GM12878 (cell line): ENCODE results near the gene CD3G. TPM values are rescaled to one million over a fixed set of nuclear protein-coding genes. Genes with fewer than 3 reads are reported as not detected.
"Not testable (repeated sequence)": the region's sequence is repeated elsewhere in the genome, so short reads cannot be mapped to it uniquely, and the experiment has no call there.

Source experiments
- ATAC-seq: fragments of 200-7000 bp; cut with Tn5 transposase; 3 replicates; pipeline ENCODE4 v1.9.1; 2020; ENCODE audit warnings: mild to moderate bottlenecking, moderate library complexity
- BruUV-seq: library from RNA; stranded (reverse); fragments of 400-500 nt; replicated peaks from 2 replicates; lab custom pipeline; 2021; lab: Mats Ljungman, UMichigan
- CTCF ChIA-PET: fragments of 300-600 bp; sonication (Branson Sonifier 250); formaldehyde crosslinking; extraction: SDS; loops from one replicate; lab custom pipeline; 2021; ENCODE audit warnings: inconsistent platforms; lab: Yijun Ruan, JAX
- POLR2A ChIA-PET: fragments of 350-600 bp; formaldehyde crosslinking; extraction: SDS; loops from one replicate; lab custom pipeline; 2021; ENCODE audit warnings: inconsistent platforms; lab: Charles Lee
- RAD21 ChIA-PET: fragments of 300-600 bp; sonication (Branson Sonifier 250); formaldehyde crosslinking; loops from one replicate; lab custom pipeline; 2023; ENCODE audit warnings: antibody characterized with exemption; ENCODE audit not compliant: unreplicated experiment; lab: Charles Lee
- SMC1A ChIA-PET: fragments of 300-600 bp; sonication (Branson Sonifier 250); formaldehyde crosslinking; loops from one replicate; lab custom pipeline; 2023; ENCODE audit not compliant: unreplicated experiment, uncharacterized antibody; lab: Charles Lee
- DNase-seq: peaks from one replicate; pipeline ENCODE4 v3.0.0-alpha.2; 2011; ENCODE audit warnings: low read depth, low spot score
- FAIRE-seq: peaks from 3 replicates; lab custom pipeline; 2011; peaks lifted over from hg19 to GRCh38; lab: Jason Lieb, UNC
- H2AFZ ChIP-seq: 2 replicates; pipeline ENCODE4 v1.6.0; 2011; ENCODE audit warnings: low read depth, low read length, control low read depth; ENCODE audit not compliant: control insufficient read depth
- H3K27ac ChIP-seq: 2 replicates; pipeline ENCODE4 v1.5.1; 2011; ENCODE audit warnings: control low read depth; ENCODE audit not compliant: control insufficient read depth, insufficient read depth
- H3K27me3 ChIP-seq, 2 experiments: replicated peaks in 1 of 2; 2 replicates each; pipeline versions ENCODE4 v1.6.0 to v1.6.1; 2011; ENCODE audit warnings: low read length in 1 of 2; ENCODE audit not compliant: control insufficient read depth in 2 of 2, insufficient read depth in 2 of 2
- H3K36me3 ChIP-seq, 2 experiments: 2 replicates each; pipeline ENCODE4 v1.5.1; 2011; ENCODE audit warnings: low read length in 1 of 2; ENCODE audit not compliant: control insufficient read depth in 2 of 2, insufficient read depth in 2 of 2
- H3K4me1 ChIP-seq: 2 replicates; pipeline ENCODE4 v1.6.1; 2011; ENCODE audit warnings: mild to moderate bottlenecking, low read length, moderate library complexity, mixed read lengths; ENCODE audit not compliant: control insufficient read depth, insufficient read depth
- H3K4me2 ChIP-seq: 2 replicates; pipeline ENCODE4 v1.6.0; 2011; ENCODE audit warnings: control low read depth; ENCODE audit not compliant: control insufficient read depth, insufficient read depth
- H3K4me3 ChIP-seq: fragments of 200-600 bp; sonication (generic); 2 replicates; pipeline ENCODE4 v1.5.1; 2016
- H3K79me2 ChIP-seq: 2 replicates; pipeline ENCODE4 v1.6.0; 2011; ENCODE audit warnings: low read length; ENCODE audit not compliant: control insufficient read depth, insufficient read depth
- H3K9ac ChIP-seq: 2 replicates; pipeline ENCODE4 v1.8.0; 2011; ENCODE audit warnings: low read length, control low read depth, mixed read lengths; ENCODE audit not compliant: control insufficient read depth, insufficient read depth
- H3K9me3 ChIP-seq: replicated peaks from 3 replicates; pipeline ENCODE4 v1.5.1; 2011; ENCODE audit warnings: mild to moderate bottlenecking, low read length; ENCODE audit not compliant: control insufficient read depth, insufficient read depth
- H4K20me1 ChIP-seq: 2 replicates; pipeline ENCODE4 v1.6.0; 2011; ENCODE audit not compliant: control insufficient read depth, insufficient read depth
- BCL11A ChIP-seq: IDR thresholded peaks from 2 replicates; pipeline ENCODE4 v1.6.1; 2011; ENCODE audit warnings: low read depth, low read length
- HDGF ChIP-seq: fragments of 450-650 bp; IDR thresholded peaks from 2 replicates; pipeline ENCODE4 v1.6.1; 2016; ENCODE audit warnings: antibody characterized with exemption
- MYB ChIP-seq: fragments of 150-350 bp; IDR thresholded peaks from 2 replicates; pipeline ENCODE4 v1.6.1; 2014; ENCODE audit warnings: mild to moderate bottlenecking, low read depth, low read length, borderline replicate concordance
- POLR2AphosphoS5 ChIP-seq: IDR thresholded peaks from 2 replicates; pipeline ENCODE4 v1.6.1; 2011; ENCODE audit warnings: mild to moderate bottlenecking, low read length, inconsistent platforms
- REST ChIP-seq: IDR thresholded peaks from 2 replicates; pipeline ENCODE4 v1.6.1; 2012; ENCODE audit warnings: mild to moderate bottlenecking, low read depth, low read length
- SREBF1 ChIP-seq: IDR thresholded peaks from 2 replicates; pipeline ENCODE4 v1.6.1; 2012; ENCODE audit warnings: mild to moderate bottlenecking, low read length
- WGBS: methylation state at CpG from one replicate; pipeline ENCODE4 v1.1.6; 2016; ENCODE audit warnings: low lambda C conversion rate; ENCODE audit not compliant: insufficient replicate concordance, insufficient coverage; ENCODE audit errors: missing lambda C conversion rate; 5-methylcytosine and 5-hydroxymethylcytosine counted together
- in situ Hi-C: fragments of 300-500 bp; cut with MboI; formaldehyde crosslinking; loops from 9 replicates; pipeline ENCODE4 v1.14.3; 2018; ENCODE audit warnings: mixed read lengths
- intact Hi-C: fragments of 100-400 bp; cut with micrococcal nuclease; formaldehyde crosslinking; loops from one replicate; pipeline ENCODE4 v1.14.2; 2022; ENCODE audit not compliant: unreplicated experiment
- polyA plus RNA-seq, 11 experiments: library from polyadenylated mRNA; depleted of rRNA in 4 of 11; unstranded in 6 of 11; stranded (reverse) in 5 of 11; fragments of >200 nt; fragmentation: Nextera tagmentation in 4 of 11; fragmentation: Illumina TruSeq in 1 of 11; extraction: Ambion mirVana in 4 of 11; extraction: Trizol in 1 of 11; gene quantifications; 1 replicate in 1 of 11; 2 replicates in 10 of 11; pipeline versions ENCODE4 v1.2.1 to v1.2.3, GENCODE V29; 2011 to 2016; ENCODE audit warnings: inconsistent platforms in 2 of 11, missing spikeins in 2 of 11, low read depth in 1 of 11
- total RNA-seq, 4 experiments: library from RNA; depleted of rRNA in 3 of 4; stranded (reverse); fragments of >200 nt in 3 of 4; fragmentation: Illumina TruSeq in 1 of 4; extraction: Trizol in 1 of 4; gene quantifications; 2 replicates each; pipeline versions ENCODE4 v1.2.1 to v1.2.3, GENCODE V29; 2013 to 2021
- TF ChIP-seq, protein P1 (sequence below): fragments of 450-650 bp; formaldehyde crosslinking; IDR thresholded peaks from 2 replicates; pipeline ENCODE4 v1.5.0; 2022; ENCODE audit warnings: mild to moderate bottlenecking, missing genetic modification characterization
- TF ChIP-seq, protein P2 (sequence below), 3 experiments: IDR thresholded peaks in 2 of 3; conservative IDR thresholded peaks in 1 of 3; 2 replicates each; pipeline ENCODE4 v1.5.1; 2011; ENCODE audit warnings: low read depth in 3 of 3, low read length in 3 of 3, mild to moderate bottlenecking in 3 of 3, control low read depth in 2 of 3, moderate library complexity in 2 of 3, inconsistent platforms in 1 of 3, mixed read lengths in 1 of 3; ENCODE audit not compliant: control insufficient read depth in 2 of 3, insufficient read depth in 1 of 3; ENCODE audit errors: extremely low read depth in 1 of 3
- TF ChIP-seq, protein P3 (sequence below): fragments of 450-650 bp; IDR thresholded peaks from 2 replicates; pipeline ENCODE4 v1.6.1; 2018; ENCODE audit warnings: borderline replicate concordance, mild to moderate bottlenecking; ENCODE audit not compliant: partially characterized antibody

Gene CD3G
- total and polyA plus RNA-seq, 10 of the 15 experiments (the other 5 are each of a cell fraction or from before 2014, with no cell fraction given): 0.10 to 0.16 (median 0.13) TPM; not detected in 7

GRCh38 chr11:118306556-118306955 is 37.6 kb upstream of the CD3G start (continued):
- TF ChIP-seq, protein P1, sequence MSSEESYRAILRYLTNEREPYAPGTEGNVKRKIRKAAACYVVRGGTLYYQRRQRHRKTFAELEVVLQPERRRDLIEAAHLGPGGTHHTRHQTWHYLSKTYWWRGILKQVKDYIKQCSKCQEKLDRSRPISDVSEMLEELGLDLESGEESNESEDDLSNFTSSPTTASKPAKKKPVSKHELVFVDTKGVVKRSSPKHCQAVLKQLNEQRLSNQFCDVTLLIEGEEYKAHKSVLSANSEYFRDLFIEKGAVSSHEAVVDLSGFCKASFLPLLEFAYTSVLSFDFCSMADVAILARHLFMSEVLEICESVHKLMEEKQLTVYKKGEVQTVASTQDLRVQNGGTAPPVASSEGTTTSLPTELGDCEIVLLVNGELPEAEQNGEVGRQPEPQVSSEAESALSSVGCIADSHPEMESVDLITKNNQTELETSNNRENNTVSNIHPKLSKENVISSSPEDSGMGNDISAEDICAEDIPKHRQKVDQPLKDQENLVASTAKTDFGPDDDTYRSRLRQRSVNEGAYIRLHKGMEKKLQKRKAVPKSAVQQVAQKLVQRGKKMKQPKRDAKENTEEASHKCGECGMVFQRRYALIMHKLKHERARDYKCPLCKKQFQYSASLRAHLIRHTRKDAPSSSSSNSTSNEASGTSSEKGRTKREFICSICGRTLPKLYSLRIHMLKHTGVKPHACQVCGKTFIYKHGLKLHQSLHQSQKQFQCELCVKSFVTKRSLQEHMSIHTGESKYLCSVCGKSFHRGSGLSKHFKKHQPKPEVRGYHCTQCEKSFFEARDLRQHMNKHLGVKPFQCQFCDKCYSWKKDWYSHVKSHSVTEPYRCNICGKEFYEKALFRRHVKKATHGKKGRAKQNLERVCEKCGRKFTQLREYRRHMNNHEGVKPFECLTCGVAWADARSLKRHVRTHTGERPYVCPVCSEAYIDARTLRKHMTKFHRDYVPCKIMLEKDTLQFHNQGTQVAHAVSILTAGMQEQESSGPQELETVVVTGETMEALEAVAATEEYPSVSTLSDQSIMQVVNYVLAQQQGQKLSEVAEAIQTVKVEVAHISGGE (CRISPR knock-in tag): no peak
- TF ChIP-seq POLR2AphosphoS5 (no peak), REST (no peak), BCL11A (no peak), MYB (no peak), SREBF1 (no peak), HDGF (no peak)
- TF ChIP-seq, protein P2, sequence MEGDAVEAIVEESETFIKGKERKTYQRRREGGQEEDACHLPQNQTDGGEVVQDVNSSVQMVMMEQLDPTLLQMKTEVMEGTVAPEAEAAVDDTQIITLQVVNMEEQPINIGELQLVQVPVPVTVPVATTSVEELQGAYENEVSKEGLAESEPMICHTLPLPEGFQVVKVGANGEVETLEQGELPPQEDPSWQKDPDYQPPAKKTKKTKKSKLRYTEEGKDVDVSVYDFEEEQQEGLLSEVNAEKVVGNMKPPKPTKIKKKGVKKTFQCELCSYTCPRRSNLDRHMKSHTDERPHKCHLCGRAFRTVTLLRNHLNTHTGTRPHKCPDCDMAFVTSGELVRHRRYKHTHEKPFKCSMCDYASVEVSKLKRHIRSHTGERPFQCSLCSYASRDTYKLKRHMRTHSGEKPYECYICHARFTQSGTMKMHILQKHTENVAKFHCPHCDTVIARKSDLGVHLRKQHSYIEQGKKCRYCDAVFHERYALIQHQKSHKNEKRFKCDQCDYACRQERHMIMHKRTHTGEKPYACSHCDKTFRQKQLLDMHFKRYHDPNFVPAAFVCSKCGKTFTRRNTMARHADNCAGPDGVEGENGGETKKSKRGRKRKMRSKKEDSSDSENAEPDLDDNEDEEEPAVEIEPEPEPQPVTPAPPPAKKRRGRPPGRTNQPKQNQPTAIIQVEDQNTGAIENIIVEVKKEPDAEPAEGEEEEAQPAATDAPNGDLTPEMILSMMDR (IDR thresholded peaks at IDR 0.05 in 2 of 3, conservative IDR thresholded peaks at IDR 0.05 in 1 of 3; ENCODE audit: control insufficient read depth in 2 of 3, extremely low read depth in 1 of 3, insufficient read depth in 1 of 3, low read depth in 3 of 3, low read length in 3 of 3): no peak
- TF ChIP-seq, protein P3, sequence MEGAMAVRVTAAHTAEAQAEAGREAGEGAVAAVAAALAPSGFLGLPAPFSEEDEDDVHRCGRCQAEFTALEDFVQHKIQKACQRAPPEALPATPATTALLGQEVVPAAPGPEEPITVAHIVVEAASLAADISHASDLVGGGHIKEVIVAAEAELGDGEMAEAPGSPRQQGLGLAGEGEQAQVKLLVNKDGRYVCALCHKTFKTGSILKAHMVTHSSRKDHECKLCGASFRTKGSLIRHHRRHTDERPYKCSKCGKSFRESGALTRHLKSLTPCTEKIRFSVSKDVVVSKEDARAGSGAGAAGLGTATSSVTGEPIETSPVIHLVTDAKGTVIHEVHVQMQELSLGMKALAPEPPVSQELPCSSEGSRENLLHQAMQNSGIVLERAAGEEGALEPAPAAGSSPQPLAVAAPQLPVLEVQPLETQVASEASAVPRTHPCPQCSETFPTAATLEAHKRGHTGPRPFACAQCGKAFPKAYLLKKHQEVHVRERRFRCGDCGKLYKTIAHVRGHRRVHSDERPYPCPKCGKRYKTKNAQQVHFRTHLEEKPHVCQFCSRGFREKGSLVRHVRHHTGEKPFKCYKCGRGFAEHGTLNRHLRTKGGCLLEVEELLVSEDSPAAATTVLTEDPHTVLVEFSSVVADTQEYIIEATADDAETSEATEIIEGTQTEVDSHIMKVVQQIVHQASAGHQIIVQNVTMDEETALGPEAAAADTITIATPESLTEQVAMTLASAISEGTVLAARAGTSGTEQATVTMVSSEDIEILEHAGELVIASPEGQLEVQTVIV: no peak

DNA sequence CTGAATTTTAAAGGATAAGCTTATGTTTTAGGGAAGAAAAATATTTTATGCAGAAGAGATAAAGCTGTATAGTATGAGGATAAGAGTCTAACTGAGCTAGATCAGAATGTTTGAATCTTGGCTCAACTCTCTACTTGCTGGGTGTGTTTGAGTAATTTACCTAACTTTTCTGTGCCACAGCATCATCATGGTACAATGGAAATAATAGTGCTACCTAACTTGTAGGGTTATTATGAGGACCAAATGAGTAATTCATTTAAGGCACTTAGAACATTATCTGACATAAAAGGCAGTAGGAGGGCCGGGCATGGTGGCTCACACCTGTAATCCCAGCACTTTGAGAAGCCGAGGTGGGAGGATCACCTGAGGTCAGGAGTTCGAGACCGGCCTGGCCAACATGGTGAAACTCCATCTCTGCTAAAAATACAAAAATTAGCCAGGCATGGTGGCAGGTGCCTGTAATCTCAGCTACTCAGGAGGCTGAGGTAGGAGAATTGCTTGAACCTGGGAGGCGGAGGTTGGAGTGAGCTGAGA is 35.1 kb upstream of the CD3G start:
- POLR2A ChIA-PET, DNase-seq, H3K4me2 ChIP-seq, H3K4me1 ChIP-seq, BruUV-seq, H3K27me3 ChIP-seq, intact Hi-C loops, H3K36me3 ChIP-seq, ATAC-seq, FAIRE-seq, H3K4me3 ChIP-seq, H2AFZ ChIP-seq, H3K9ac ChIP-seq, in situ Hi-C loops, H3K79me2 ChIP-seq, H3K27ac ChIP-seq, H3K9me3 ChIP-seq, H4K20me1 ChIP-seq: not testable (repeated sequence)
- ChIA-PET CTCF (interaction anchor here (1.0 to 2.5 kb wide), 4 partner anchors 11 to 111 kb away, joined by 3 to 16 read pairs (median 3); no protein-coding TSS in a partner anchor), SMC1A (interaction anchor here (0.7 to 1.6 kb wide), 5 partner anchors 9 to 176 kb away, joined by 3 to 5 read pairs (median 3); partner anchors contain the start of gene CD3D), RAD21 (interaction anchor here (0.6 to 1.4 kb wide), 2 partner anchors 44 to 110 kb away, joined by 4 to 5 read pairs; no protein-coding TSS in a partner anchor)
- WGBS: 37% methylated on average over 5 of the region's 5 CpGs
